Bronchial epithelial cell (primary cell): ENCODE measurements around the gene TOLLIP. TPM values are rescaled to one million over a fixed set of nuclear protein-coding genes. Genes with fewer than 3 reads are reported as not detected.
"Not testable (repeated sequence)": the region's sequence is repeated elsewhere in the genome, so short reads cannot be mapped to it uniquely, and the experiment has no call there.

Experiments used
- DNase-seq: peaks from one replicate; pipeline ENCODE4 v3.0.0-alpha.2; 2010; ENCODE audit warnings: low read depth
- FAIRE-seq: peaks from 2 replicates; lab custom pipeline; 2011; peaks lifted over from hg19 to GRCh38; lab: Jason Lieb, UNC
- H3K27me3 ChIP-seq: 2 replicates; pipeline ENCODE4 v1.5.1; 2011; ENCODE audit warnings: low read length; ENCODE audit not compliant: control insufficient read depth, insufficient read depth
- H3K36me3 ChIP-seq: 2 replicates; pipeline ENCODE4 v1.5.1; 2011; ENCODE audit warnings: low read length; ENCODE audit not compliant: control insufficient read depth, insufficient read depth
- H3K4me3 ChIP-seq: 2 replicates; pipeline ENCODE4 v1.5.1; 2011; ENCODE audit warnings: mild to moderate bottlenecking, low read depth, low read length, control low read depth
- total RNA-seq: library from RNA; depleted of rRNA; stranded (reverse); fragments of >200 nt; gene quantifications from 2 replicates; pipeline ENCODE4 v1.2.1, GENCODE V29; 2014
- TF ChIP-seq, protein P1 (sequence below): IDR thresholded peaks from 2 replicates; pipeline ENCODE4 v1.5.1; 2011; ENCODE audit warnings: mild to moderate bottlenecking, moderate library complexity, low read length, control low read depth, inconsistent platforms; ENCODE audit not compliant: insufficient read depth, severe bottlenecking

TOLLIP gene
- total RNA-seq: 43.4 and 55.0 TPM in 2 replicates

- FAIRE-seq (no peak), DNase-seq (peak; percentile 77)
- Histone ChIP-seq H3K36me3 (peaks cover 4% of the 10 kb centered on the region), H3K27me3 (no peaks in the 10 kb centered on the region), H3K4me3 (peak within 1 kb of the TSS; percentile 71)
- TF ChIP-seq, protein P1, sequence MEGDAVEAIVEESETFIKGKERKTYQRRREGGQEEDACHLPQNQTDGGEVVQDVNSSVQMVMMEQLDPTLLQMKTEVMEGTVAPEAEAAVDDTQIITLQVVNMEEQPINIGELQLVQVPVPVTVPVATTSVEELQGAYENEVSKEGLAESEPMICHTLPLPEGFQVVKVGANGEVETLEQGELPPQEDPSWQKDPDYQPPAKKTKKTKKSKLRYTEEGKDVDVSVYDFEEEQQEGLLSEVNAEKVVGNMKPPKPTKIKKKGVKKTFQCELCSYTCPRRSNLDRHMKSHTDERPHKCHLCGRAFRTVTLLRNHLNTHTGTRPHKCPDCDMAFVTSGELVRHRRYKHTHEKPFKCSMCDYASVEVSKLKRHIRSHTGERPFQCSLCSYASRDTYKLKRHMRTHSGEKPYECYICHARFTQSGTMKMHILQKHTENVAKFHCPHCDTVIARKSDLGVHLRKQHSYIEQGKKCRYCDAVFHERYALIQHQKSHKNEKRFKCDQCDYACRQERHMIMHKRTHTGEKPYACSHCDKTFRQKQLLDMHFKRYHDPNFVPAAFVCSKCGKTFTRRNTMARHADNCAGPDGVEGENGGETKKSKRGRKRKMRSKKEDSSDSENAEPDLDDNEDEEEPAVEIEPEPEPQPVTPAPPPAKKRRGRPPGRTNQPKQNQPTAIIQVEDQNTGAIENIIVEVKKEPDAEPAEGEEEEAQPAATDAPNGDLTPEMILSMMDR: peak; percentile 27
Observed at GRCh38 chr11:1309498-1310317, at the start of gene TOLLIP. Gene TOLLIP (minus strand): TSS chr11:1309632. CDS start chr11:1309498, 134 bp downstream.

DNA sequence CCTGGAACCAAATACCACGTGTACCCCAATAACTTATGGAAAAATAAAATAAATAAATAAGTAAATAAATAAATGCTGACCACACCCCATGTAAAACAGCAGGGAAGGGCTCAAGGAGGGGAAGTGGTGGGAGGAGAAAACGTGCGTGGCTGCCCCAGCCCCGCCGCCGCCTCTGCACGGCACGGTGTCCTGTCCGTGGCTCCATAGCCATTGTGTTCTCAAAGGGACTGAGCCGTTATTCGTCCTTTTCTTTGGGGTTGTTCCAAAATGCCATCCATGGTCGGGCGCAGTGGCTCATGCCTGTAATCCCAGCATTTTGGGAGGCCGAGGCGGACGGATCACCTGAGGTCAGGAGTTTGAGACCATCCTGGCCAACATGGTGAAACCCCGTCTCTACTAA, 49.5 kb upstream of the TOLLIP start:
- not testable (repeated sequence) for FAIRE-seq

GRCh38 chr11:1358286-1358685, 48.9 kb upstream of the TOLLIP start:
- Histone ChIP-seq H3K27me3 (no peaks in the 10 kb centered on the region), H3K4me3 (no peak overlapping the region), H3K36me3 (no peaks in the 10 kb centered on the region)
- no peak for DNase-seq
- FAIRE-seq: no peak
- TF ChIP-seq, protein P1: no peak

More for the DNA sequence above, 49.5 kb upstream of the TOLLIP start:
- not testable (repeated sequence) for H3K27me3 ChIP-seq, H3K36me3 ChIP-seq, DNase-seq, H3K4me3 ChIP-seq

DNA sequence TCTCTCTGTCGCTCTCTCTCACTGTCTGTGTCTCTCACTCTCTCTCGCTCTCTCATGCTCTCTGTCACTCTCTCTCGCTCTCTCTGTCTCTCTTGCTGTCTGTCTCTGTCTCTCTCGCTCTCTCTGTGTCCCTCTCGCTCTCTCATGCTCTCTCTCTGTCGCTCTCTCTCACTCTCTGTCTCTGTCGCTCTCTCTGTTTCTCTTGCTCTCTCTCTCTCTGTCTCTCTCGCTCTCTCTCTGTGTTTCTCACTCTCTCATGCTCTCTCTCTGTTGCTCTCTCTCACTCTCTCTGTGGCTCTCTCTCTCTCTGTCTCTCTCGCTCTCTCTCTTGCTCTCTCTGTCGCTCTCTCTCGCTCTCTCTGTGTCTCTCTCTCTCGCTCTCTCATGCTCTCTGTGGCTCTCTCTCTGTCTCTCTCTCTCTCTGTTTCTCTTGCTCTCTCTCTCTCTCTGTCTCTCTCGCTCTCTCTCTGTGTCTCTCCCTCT, 47.1 kb upstream of the TOLLIP start:
- TF ChIP-seq, protein P1: no peak
- Histone ChIP-seq H3K4me3 (no peak overlapping the region), H3K27me3 (no peaks in the 10 kb centered on the region), H3K36me3 (no peaks in the 10 kb centered on the region)
- DNase-seq (no peak), FAIRE-seq (no peak)

DNA sequence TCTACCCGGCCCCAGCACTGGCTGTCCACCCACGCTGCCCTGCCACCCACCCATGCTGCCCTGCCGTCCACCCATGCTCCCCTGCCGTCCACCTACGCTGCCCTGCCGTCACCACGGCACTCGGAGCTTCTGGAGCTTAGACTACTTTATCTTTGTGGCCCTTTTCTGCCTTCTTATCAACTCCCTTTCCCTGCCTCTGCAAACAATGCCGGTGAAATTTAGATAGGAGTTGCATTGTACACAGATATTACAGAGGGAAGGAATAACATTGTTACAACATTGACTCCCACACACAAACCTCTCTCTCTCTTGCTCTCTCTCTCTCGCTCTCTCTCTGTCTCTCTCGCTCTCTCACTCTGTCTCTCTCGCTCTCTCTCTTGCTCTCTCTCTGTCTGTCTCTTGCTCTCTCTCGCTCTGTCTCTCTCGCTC, 46.6 kb upstream of the TOLLIP start:
- no peak for FAIRE-seq
- Histone ChIP-seq H3K4me3 (no peak overlapping the region), H3K27me3 (no peaks in the 10 kb centered on the region), H3K36me3 (no peaks in the 10 kb centered on the region)
- no peak for DNase-seq
- TF ChIP-seq, protein P1: no peak

DNA sequence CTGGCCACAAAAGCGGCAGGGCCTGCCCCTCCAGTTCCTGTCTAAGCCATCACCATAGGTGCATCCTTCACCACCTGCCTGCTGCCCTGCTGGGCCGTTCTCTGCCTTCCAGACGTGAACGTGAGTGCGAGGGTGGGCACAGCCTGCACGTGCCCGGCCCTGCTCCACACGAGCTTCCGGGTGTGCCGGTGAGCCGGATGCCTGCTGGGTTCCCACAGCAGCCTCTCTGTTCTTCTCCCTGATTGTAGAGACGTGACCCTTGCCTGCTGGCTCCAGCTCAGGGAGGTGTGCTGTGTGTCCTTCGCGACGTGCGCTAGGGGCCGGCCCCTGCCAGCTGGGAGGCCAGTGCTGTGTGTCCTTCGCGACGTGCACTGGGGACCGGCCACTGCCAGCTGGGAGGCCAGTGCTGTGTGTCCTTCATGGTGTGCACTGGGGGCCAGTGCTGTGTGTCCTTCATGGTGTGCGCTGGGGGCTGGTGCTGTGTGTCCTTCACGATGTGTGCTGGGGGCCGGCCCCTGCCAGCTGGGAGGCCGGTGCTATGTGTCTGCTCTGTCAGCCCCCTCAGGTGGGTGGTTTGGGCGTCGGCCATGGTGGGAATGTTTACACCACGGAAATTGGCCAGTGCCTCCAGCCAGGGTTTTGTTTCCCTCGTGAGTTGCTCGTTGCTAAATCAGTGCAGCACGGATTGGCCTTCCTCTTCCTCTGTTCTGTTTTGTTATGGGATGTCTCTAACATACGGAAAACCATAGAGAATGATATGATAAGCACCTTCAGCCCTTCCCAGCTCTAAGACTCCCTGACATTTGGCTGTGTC, 44.9 kb upstream of the TOLLIP start:
- TF ChIP-seq, protein P1: no peak
- no peak for FAIRE-seq
- no peaks in the 10 kb centered on the region for H3K27me3 ChIP-seq

More for the DNA sequence above, 44.9 kb upstream of the TOLLIP start:
- no peak overlapping the region for H3K4me3 ChIP-seq
- H3K36me3 ChIP-seq: no peaks in the 10 kb centered on the region
- DNase-seq: no peak
